Fibroblast of skin of scalp (primary cell): ENCODE measurements around the gene RGS12.

Source experiments
- DNase-seq: peaks from one replicate; pipeline ENCODE4 v3.0.0-alpha.2; 2013

RGS12 gene

DNA sequence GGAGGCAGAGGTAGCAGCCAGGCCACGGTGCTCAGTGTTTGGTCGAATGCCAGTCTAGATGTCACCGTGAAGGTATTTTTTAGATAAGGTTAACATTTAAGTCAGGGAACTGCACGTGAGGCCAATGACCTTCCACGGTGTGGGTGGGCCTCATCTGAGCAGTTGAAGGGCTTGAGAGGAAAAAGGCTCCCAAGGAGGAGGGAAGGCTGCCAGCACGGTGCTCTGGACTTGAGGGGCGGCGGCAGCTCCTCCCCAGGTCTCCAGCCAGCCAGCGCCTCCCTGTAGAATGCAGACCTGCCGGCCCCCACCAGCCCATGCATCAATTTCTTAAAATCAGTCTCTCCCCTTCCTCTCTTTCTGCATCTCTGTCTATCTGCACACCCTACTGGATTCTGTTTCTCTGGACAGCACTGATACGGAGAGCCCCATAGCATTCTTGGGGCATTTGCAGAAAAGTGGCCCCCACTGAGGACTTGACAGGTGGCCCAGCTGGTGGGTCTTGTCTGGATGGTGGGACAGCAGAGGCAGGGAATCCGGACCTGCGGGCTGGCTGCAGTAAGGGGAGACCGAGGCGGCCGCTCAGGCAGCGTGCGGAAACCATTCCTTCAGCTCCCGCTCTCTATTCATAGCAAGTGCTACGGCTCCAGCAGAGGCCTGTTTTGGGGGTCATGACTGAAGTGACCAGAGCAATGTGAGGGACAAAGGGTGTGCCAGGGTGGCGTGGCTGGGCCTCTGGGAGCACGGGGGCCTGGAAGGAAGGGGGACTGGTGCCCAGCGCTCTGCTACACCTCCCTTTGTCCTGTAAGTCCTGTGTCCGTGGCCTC, 7.9 kb upstream of the RGS12 start:
- DNase-seq, result no peak

DNA sequence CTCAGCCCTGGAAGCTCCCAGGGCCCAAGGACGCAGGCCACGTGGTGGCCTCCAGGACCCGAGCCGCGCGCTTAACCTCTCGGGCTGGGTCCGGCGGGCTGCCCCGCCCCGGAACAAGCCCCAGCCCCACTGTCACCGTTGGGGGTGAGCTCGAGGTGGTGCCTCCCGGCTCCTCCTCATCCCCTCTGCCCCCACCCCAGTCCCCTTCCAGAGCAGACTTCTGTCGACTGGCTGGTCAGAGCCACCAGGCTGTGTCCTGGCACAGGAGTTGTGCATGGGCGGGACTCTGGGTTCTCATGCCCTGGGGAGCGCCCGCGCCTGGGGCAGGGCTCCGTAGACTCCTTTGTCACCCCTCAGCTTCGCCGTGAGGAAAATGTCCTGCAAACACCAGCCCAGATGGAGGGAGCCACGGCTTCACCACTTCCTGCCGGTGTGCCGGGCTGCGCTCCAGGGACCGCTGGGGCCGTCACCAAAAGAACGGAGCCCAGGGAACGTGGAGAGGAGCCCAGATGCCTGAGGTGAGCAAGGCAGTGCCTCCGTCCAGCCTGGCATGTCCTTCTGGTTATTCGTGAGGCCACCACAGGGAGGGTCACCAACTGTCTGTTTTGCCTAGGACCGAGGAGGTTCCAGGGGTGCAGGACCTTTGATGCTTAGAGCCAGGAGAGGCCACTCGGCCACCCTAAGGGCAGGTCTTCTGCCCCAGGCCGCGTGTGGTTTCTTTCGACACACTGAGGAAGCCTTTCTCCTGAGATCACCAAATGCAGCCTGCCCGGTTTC, 7.1 kb upstream of the RGS12 start:
- peak; percentile 56 for DNase-seq

DNA sequence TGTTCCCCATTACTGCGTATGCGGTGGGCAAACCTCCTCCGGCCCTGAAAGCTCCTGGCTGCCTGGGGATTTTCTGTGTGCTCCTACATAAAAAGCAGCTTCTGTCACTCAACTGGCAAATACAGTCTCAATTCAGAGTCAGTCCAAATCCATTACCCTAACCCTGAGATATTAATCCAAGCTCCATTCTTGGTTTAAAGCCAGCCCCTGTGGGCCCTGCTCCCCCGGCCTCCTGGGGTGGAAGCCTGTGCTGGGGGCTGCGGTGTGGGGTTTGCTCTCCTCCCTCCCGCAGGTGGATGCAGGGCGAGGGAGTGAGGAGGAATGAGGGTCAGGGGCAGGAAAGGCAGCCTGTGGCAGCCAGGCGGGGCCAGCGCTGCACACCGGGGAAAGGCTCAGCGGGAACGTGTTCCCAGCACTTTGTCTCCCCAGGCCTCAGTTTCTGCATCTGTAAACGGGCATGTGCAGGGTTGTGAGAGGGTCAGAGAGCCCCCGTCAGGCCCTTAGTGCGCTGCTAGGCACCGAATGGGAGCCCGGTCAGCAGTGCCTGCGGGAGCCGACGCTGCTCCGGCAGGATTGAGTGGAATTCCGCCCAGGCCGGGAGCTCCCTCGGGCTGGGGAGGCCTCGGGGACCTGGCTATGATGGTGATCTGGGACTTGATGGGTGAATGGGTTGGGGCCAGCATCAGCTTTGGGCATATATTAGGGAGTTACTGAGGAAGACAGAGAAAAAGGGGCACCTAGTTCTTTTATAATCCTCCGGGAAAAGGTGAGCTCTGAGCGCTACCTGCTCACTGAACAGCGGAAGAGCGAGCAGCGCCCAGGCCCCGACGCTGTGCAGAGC, 6.3 kb upstream of the RGS12 start:
- no peak for DNase-seq

DNA sequence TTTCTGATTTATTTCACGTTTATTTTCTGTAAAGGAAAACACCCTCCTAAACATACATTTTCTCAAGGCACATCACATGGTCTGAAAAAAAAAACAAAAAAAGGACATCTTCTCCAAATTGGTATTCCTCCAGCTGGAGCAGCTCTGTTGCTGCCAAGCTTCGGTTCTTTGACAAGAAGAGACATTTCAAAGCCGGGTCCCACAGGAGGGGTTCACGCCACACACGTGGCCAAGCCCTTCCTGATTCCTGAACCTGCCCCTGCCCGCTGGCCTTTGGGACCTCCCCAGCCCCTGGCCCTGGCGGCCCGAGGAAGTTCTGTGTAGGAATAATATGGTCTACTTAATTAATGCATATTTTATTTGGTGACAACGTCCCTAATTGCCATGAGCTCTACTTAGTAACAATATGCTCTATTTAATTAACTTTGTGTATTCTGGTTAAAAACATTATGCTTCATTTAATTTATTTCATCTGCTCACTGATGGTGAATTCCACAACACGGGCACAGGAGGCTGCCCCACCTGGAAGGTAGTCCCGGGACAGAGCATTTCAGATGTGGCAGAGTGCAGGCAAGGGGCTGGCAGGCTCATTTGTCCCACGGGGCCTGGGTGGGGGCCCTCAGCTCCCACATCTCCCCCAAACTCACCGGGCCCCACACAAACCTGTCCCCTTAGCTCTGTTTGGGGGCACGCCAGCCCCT, 5.4 kb upstream of the RGS12 start:
- DNase-seq, result no peak

DNA sequence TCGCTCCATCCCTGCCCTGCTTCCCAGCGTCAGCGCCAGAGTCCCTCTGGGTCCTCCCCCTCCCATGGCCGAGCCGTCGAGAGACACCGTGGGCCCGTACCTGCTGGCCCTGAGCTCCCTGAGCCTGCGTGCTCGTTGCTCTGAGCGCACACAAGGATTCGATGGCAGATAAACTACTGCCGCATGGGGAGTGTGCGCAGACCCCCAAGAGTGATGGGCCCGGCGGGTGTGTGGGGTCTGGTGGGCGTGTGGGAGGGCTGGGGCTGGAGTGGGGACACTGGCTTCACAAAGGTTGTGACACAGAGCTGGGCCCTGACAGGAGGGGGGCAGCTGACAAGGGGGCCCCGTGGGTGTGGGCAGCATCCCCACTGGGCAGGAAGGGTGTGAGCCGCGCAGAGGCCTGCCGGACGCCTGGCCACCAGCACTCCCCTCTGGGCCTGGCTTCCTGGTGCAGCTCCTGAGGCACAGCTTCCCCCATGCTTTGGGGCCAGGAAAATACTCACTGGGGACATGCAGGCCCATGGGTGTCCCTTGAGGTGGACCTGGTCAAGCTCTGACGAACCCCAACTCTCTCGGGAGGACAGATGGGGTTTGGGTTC, 4.8 kb upstream of the RGS12 start:
- no peak for DNase-seq

DNA sequence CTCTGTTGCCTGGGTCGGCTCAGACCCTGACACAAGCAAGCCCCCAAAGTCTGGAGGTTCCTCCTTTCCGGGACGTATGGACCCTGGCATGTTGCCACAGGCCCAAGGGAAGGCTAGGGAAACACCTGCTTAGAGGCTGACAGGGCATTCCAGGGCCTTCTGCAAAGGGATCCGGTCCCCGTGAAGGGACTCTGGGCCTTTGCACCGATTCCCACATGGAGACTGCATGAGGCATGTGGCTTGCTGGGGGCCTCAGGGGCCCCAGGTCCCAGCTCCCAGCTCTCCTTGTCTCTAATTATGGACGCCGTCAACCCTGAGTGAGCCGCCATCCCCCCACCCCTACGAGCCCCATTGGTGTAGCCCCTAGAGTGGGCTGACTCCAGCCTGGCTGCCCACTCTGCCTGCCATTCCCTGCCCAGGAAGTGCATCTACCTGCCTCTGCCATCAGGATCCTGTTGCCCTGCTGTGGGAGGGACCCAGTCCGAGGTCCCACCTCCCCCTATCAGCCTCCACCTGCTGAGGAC, 4.2 kb upstream of the RGS12 start:
- DNase-seq, result no peak

DNA sequence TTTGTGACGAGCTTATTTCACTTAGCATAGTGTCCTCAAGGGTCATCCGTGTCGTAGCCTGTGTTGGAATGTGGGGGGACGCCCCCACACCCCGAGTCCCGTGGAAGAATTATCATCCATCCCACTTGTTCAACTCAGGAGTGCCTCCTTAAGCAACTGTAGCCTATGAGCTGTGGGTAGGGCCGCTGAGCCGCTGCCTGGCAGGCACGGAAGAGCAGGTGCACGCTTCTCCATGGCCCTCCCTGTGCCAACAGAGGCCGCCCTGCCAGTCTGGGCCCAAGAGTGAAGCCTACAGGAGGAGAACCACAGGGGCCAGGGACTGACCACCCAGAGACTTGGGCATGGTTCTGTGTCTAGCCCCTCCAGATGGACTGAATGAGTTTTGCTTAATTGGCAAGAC, 2.3 kb upstream of the RGS12 start:
- no peak for DNase-seq

DNA sequence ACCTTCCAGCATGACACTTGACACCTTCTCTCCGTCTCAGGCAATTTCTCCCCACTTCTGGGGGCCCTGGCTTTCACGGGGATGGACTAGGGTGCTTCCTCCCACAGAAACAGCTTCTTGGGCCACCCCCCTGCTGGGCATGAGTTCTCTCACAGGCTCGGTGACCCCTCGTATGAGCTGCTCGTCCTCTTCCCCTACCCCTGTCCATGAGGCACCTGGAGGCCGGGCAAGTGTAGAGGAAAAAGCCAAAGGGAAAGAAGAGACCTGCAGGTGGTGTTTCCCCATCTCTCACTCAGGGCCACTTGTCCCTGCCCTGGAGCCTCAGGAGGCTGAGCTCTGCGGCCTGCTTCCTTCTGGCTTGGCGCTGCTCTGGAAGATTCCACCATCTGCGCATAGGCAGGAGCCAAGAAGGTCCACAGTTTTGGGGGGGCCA, 1.9 kb upstream of the RGS12 start:
- no peak for DNase-seq

DNA sequence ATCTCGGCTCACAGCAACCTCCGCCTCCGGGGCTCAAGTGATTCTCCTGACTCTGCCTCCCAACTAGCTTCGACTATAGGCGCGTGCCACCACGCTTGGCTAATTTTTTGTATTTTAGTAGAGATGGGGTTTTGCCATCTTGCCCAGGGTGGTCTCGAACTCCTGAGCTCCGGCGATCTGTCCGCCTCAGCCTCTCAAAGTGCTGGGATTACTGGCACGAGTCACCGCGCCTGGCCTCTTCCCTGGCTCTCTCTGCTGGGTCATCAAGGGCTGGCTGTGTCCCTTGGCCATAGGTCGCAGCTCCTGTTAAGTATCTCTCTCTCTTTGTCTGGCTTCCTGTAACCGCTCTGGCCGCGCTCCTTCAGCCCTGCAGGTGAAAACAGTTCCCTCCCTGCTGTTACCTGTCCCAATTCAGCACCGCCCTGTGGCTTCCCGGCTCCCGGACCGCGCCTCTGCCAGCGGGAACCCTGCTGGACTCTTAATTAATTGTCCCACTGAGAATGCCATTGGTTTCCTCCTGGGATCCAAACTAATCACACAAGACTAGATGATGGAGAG, 1.3 kb upstream of the RGS12 start:
- DNase-seq, result no peak

DNA sequence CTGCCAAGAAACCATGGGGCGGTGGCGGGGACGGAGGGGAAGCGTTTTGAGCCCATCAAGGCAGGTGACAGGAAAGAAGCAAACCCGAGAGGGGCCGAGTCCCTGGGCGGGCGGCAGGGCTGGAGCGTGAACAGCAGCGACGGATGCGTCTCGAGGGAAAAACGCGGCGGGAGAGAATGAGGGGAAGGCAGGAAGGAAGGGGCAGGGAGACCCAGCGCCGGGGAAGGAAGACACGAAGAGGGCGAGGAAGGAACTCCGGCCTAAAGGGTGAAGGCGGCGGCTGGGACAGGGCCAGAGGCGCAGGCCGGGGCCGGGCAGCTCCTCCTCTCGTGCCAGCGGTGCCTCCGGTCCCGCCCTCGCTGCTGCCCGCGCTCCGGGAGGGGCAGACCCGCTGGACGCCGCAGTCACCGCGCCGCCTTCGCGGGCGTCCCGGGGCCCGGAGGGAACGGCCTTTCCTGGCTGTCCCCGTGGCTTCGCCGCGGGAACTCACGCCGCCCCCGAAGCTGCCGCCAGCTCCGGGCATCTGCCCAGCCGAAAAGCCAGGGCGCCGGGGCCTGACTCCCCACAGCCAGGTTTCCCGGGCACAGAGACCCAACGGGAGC, 751 bp upstream of the RGS12 start:
- peak; percentile 41 for DNase-seq

DNA sequence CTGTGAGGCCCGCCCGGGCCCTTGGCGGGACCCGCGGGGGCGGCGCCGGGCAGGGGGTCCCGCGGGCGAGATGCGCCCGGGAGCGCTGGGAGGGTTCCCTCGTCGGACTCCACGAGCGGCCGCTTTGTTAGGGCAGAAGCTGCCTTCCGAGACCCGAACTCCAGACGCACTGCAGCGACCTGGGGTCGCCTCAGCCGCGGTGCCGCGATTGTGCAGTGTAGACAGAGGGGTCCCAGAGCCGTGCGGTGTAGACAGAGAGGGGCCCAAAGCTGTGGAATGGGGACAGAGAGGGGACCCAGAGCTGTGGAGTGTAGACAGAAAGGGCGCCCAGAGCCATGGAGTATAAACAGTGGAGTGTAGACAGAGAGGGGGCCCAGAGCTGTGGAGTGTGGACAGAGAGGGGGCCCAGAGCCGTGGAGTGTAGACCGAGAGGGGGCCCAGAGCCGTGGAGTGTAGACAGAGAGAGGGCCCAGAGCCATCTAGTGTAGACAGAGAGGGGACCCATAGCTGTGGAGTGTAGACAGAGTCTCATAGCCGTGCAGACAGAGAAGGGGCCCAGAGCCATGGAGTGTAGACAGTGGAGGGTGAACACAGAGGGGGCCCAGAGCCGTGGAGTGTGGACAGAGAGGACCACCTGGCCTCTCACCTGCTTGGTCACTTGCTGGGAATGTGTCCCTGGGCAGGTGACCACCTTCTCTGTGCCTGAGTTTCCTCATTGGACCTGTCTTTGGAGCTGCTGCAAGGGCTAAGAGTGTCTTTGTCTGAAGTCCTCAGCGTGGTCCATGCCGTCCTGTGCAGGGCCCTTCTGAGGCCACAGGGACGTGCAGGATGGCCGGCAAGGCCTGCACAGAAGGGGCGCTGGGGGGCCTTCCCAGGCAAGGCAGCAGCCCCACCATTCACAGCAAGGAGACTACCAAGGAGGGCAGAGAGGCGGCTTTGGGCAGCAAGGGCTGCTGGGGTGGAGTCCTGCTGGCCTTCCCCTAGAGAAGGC, 875 bp downstream of the RGS12 start:
- DNase-seq, result no peak

DNA sequence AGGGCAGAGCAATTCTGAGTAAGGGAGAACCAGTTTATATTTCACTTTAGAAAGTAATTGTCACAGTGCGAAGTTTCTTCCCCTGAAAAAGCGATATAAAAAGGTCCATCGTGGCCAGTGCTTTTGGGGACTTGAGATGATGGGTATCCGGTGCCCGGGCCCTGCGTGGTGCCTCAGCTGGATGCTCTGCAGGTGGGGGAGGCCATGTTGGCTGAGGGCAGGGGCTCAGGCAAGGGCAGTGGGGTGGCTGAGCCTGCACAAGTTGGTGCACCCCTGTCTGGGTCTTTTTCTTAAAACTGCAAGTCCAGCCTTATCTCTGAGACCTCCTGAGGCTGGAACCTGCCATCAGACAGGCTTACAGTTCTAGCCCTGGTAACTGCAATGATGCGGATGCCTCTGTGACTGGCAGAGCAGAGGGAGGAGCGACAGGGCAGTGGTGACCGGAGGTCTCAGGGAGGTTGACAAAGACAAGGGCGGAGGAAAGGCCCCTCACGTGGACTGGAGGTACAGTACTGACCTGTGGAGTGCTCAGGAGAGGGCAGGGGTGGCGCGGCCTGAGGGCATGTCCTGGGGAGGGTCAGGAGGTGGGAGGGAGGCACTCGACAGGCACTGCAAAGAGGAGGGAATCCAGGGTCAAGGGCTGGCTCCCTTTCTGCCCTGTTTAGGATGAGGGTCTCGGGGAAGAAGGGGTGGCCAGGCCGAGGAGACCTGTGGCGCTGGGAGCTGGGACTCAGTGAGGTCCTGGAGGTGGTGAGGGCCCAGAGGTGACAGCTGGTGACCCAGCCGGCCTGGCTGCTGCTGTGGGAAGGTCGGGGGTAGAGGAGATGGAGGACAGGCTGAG, 1.8 kb downstream of the RGS12 start:
- DNase-seq, result no peak

DNA sequence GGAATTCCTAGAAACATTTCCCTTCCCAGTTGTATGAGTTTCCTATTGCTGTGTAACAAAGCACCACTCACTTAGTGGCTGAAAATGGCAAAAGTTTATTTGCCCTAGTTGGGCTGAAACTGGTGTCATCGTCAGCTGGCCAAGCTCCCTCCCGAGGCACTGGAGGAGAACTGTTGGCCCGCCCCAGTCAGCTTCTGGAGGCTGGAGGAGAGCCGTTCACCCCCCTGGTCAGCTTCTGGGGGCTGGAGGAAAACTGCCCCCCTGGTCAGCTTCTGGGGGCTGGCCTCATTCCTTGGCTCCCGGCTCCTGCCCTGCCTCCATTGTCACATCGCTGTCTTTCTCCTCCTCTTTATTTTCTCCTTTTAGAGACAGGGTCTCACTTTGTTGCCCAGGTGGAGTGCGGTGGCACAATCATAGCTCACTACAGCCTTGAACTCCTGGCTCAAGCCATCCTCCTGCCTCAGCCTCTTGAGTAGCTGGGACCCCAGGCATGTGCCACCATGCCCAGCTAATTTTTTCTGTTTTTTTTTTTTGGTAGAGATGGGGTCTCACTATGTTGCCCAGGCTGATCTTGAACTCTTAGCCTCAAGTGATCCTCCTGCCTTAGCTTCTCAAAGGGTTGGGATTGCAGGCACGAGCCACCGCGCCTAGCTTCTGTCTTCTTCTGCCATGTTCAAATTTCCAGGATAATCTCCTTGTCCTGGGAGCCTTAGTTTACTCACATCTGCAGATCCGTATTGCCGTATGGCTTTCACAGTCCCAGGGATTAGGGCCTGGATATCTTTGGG, 3.2 kb downstream of the RGS12 start:
- no peak for DNase-seq

DNA sequence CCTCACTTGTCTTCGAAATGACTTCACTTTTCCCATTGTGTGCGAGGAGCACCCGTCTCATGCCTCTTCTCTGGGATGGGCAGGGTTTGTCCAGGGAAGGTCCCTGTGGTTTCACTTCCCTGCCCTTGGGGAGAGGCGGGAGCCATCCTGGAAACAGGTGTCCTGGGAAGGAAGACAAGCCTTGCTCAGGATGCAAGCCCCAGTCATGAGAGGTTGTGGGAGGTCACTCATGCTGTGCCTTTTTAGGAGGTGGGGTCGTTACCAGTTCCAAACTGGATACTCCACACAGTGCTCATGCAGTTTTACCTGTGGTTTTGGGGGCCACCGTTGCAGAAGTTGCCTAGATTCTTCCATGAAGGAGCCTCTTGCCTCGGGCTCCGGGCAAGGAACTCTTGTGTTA, 3.8 kb downstream of the RGS12 start:
- no peak for DNase-seq

DNA sequence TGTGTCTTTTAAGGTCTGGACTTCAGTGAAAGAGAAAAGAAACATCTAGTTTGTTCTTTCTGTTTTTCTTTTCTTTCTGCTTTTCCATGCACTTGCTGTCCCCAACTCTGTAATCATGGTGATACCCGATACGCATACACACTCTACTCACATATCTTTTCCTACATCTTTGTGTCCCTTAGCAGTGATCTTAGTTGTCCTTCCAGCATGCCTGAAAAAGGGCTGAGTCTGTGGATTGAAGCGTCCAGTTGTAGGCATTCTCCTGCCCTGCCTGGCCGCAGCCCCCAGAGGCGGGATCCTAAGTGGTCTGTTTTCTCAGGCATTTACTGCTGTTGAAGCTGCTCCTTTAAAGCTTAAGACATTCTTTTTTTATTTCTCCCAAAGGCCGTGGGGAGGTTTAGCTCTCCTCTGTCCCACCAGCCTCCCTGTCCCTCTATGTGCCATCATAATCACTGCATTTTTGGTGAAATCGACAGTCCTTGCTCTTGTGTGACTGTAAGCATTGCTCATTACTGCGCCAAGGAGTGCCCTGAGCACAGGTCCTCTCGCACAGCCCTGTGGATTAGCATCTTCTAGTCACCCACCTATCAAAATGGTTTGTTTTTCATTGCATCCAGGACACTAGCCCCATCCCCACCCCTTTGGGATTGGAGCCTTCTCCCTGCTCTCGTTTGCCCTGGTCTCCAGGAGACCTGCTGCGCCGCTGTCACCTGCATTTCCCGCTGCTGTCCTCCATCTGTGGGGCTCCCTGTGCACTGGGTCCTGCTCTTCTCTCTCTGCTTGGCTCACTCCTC, 4.4 kb downstream of the RGS12 start:
- no peak for DNase-seq

DNA sequence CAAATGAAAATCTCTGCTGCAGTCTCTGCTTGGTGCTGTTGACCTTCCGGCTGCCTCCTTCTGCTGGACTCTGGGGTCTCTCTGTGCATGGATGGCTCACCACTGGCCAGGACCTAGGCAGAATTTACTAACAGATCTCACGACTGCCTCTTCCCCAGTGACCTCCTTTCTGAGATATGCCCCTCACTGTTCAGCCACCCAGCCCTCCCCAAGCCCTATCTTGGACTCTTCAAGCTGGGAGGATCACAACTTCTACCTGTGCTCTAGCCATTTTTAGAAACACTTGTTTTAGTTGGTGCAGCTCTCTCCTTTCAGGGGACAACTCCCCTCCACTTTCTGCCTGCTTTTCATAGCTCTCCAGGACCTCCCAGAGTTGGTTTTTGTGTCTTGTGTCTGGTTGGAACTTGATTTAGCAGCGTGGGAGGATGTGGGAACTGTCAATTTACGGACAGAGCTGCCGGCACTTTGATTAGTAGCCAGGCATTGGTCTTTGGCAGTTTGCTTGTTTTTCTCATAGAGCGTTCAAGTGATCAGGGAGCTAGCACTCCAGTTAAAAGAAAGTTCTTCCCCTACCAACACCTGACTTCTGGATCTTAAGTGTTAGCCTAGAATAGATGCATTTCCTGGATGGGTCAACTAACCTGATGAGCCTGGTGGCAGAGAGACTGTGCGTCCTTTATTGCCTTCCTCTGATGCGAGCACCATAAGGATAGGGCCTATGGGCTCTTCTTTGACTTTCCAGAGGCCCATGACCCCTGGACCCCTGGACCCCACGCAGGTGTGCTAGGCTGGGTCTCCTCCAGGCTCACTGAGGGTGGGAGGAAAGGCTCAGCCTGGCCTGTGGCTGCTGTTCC, 6.5 kb downstream of the RGS12 start:
- DNase-seq, result no peak
